ENCODE results near the gene LYG1.

GRCh38 chr2:99261242-99261641 is 39.8 kb downstream of the LYG1 start:
- TF ChIP-seq ZNF792 (tag by site-specific recombination; IDR thresholded peaks at IDR 0.05) (no peak), ZNF449 (tag by site-specific recombination; IDR thresholded peaks at IDR 0.05) (no peak), CTCF (tag by site-specific recombination; IDR thresholded peaks at IDR 0.05) (no peak), GLIS1 (tag by site-specific recombination; IDR thresholded peaks at IDR 0.05) (no peak), ZNF138 (tag by site-specific recombination; IDR thresholded peaks at IDR 0.05; ENCODE audit: borderline replicate concordance) (no peak), ZNF223 (tag by site-specific recombination; IDR thresholded peaks at IDR 0.05) (no peak)

Data from HEK293 (cell line).